SK-N-SH (cell line): Measurements from ENCODE around the gene DHX29. TPM values are rescaled to one million over a fixed set of nuclear protein-coding genes. Genes with fewer than 3 reads are reported as not detected.

Source experiments
- CTCF ChIA-PET: fragments of 300-600, 350-600 bp; formaldehyde crosslinking; extraction: SDS; loops from one replicate; lab custom pipeline; 2021; lab: Yijun Ruan, JAX
- POLR2A ChIA-PET: fragments of 350-600 bp; sonication (Branson Sonifier 250); formaldehyde crosslinking; extraction: SDS; loops from one replicate; lab custom pipeline; 2020; ENCODE audit warnings: antibody characterized with exemption, inconsistent platforms; lab: Yijun Ruan, JAX
- DNase-seq: peaks from one replicate; pipeline ENCODE4 v3.0.0; 2012
- H2AFZ ChIP-seq: fragments of 200-600 bp; sonication (generic); 2 replicates; pipeline ENCODE4 v1.8.1; 2016; ENCODE audit warnings: antibody characterized with exemption, mild to moderate bottlenecking, low read depth
- H3F3A ChIP-seq: fragments of 200-600 bp; sonication (generic); replicated peaks from 2 replicates; pipeline ENCODE3; 2016; ENCODE audit warnings: antibody characterized with exemption, mild to moderate bottlenecking; ENCODE audit not compliant: insufficient read depth
- H3K27ac ChIP-seq, 2 experiments: fragments of 200-500 bp in 1 of 2; fragments of 200-600 bp in 1 of 2; sonication (Bioruptor generic) in 1 of 2; sonication (generic), shearing (Covaris generic) in 1 of 2; 2 replicates each; pipeline versions ENCODE4 v1.5.1 to v1.6.1; 2014 to 2016; ENCODE audit warnings: low read depth in 2 of 2, inconsistent platforms in 1 of 2, low read length in 1 of 2, mild to moderate bottlenecking in 1 of 2, mixed read lengths in 1 of 2
- H3K27me3 ChIP-seq: fragments of 200-600 bp; sonication (generic), shearing (Covaris generic); 2 replicates; pipeline ENCODE4 v1.6.1; 2016; ENCODE audit warnings: mixed run types; ENCODE audit not compliant: insufficient read depth
- H3K36me3 ChIP-seq, 2 experiments: fragments of 200-500 bp in 1 of 2; fragments of 200-600 bp in 1 of 2; sonication (Bioruptor generic) in 1 of 2; sonication (generic) in 1 of 2; replicated peaks in 1 of 2; 2 replicates each; pipeline versions ENCODE3 to v1.5.1; 2014 to 2016; ENCODE audit warnings: low read length in 1 of 2, mild to moderate bottlenecking in 1 of 2; ENCODE audit not compliant: insufficient read depth in 2 of 2, control insufficient read depth in 1 of 2
- H3K4me1 ChIP-seq, 2 experiments: fragments of 200-500 bp in 1 of 2; fragments of 200-600 bp in 1 of 2; sonication (Bioruptor generic) in 1 of 2; sonication (generic), shearing (Covaris generic) in 1 of 2; 2 replicates each; pipeline versions ENCODE4 v1.5.1 to v1.6.1; 2014 to 2016; ENCODE audit warnings: low read depth in 1 of 2, low read length in 1 of 2, mixed run types in 1 of 2; ENCODE audit not compliant: insufficient read depth in 2 of 2, control insufficient read depth in 1 of 2
- H3K4me2 ChIP-seq: fragments of 200-600 bp; sonication (generic), shearing (Covaris generic); 2 replicates; pipeline ENCODE4 v1.6.1; 2017; ENCODE audit warnings: mixed run types
- H3K4me3 ChIP-seq, 2 experiments: fragments of 200-500 bp in 1 of 2; fragments of 200-600 bp in 1 of 2; sonication (Bioruptor generic) in 1 of 2; sonication (generic), shearing (Covaris generic) in 1 of 2; 2 replicates each; pipeline versions ENCODE4 v1.5.1 to v1.8.1; 2014 to 2016; ENCODE audit warnings: low read depth in 2 of 2, inconsistent platforms in 1 of 2, low read length in 1 of 2, mild to moderate bottlenecking in 1 of 2, mixed read lengths in 1 of 2, moderate library complexity in 1 of 2
- H3K79me2 ChIP-seq: fragments of 200-600 bp; sonication (generic); 2 replicates; pipeline ENCODE4 v1.8.1; 2017; ENCODE audit warnings: mild to moderate bottlenecking; ENCODE audit not compliant: insufficient read depth
- H3K9ac ChIP-seq: fragments of 200-600 bp; sonication (generic); 2 replicates; pipeline ENCODE4 v1.6.1; 2017; ENCODE audit warnings: mixed run types
- H3K9me2 ChIP-seq: fragments of 200-600 bp; sonication (generic); 2 replicates; pipeline ENCODE4 v1.6.1; 2017; ENCODE audit warnings: mixed run types
- H3K9me3 ChIP-seq: fragments of 200-600 bp; sonication (generic); 2 replicates; pipeline ENCODE4 v1.6.1; 2017; ENCODE audit warnings: mixed run types, mild to moderate bottlenecking, moderate library complexity
- H4K20me1 ChIP-seq: fragments of 200-600 bp; sonication (generic); 2 replicates; pipeline ENCODE4 v1.6.1; 2017; ENCODE audit warnings: mild to moderate bottlenecking, mixed run types; ENCODE audit not compliant: insufficient read depth
- ELF1 ChIP-seq: IDR thresholded peaks from 2 replicates; pipeline ENCODE4 v1.4.0; 2012
- EP300 ChIP-seq, 2 experiments: IDR thresholded peaks; 2 replicates each; pipeline versions ENCODE4 v1.4.0 to v1.6.1; 2012; ENCODE audit warnings: borderline replicate concordance in 1 of 2, low read depth in 1 of 2, low read length in 1 of 2
- EZH2phosphoT487 ChIP-seq: fragments of 200-600 bp; sonication (generic); IDR thresholded peaks from 2 replicates; pipeline ENCODE4 v1.6.1; 2017; ENCODE audit warnings: low read depth, mixed run types, mild to moderate bottlenecking, antibody characterized with exemption, moderate library complexity, borderline replicate concordance
- FOXM1 ChIP-seq: IDR thresholded peaks from 2 replicates; pipeline ENCODE4 v1.4.0; 2012; ENCODE audit warnings: low read depth, mild to moderate bottlenecking
- JUND ChIP-seq: IDR thresholded peaks from 2 replicates; pipeline ENCODE4 v1.4.0; 2012
- MAX ChIP-seq: IDR thresholded peaks from 2 replicates; pipeline ENCODE4 v1.4.0; 2012; ENCODE audit warnings: low read depth
- NFIC ChIP-seq: IDR thresholded peaks from 2 replicates; pipeline ENCODE4 v1.4.0; 2012; ENCODE audit warnings: borderline replicate concordance
- POLR2AphosphoS5 ChIP-seq: IDR thresholded peaks from 2 replicates; pipeline ENCODE4 v1.6.1; 2012; ENCODE audit warnings: low read depth, low read length
- RAD21 ChIP-seq: IDR thresholded peaks from 2 replicates; pipeline ENCODE4 v1.6.1; 2012; ENCODE audit warnings: mild to moderate bottlenecking, low read length
- RCOR1 ChIP-seq: fragments of 150-350 bp; IDR thresholded peaks from 2 replicates; pipeline ENCODE4 v1.6.1; 2017; ENCODE audit warnings: antibody characterized with exemption, low read length
- RXRA ChIP-seq: IDR thresholded peaks from 2 replicates; pipeline ENCODE4 v1.4.0; 2012; ENCODE audit warnings: low read depth, mild to moderate bottlenecking, borderline replicate concordance
- SIN3A ChIP-seq: IDR thresholded peaks from 2 replicates; pipeline ENCODE4 v1.6.1; 2012; ENCODE audit warnings: low read depth, mild to moderate bottlenecking, low read length, moderate library complexity, borderline replicate concordance
- SMC3 ChIP-seq: IDR thresholded peaks from 2 replicates; pipeline ENCODE4 v1.6.1; 2012; ENCODE audit warnings: low read depth, low read length, improper control_type of control experiment
- TAF1 ChIP-seq: IDR thresholded peaks from 2 replicates; pipeline ENCODE4 v1.6.1; 2012; ENCODE audit warnings: low read depth, mild to moderate bottlenecking, low read length, moderate library complexity, borderline replicate concordance
- TCF12 ChIP-seq: IDR thresholded peaks from 2 replicates; pipeline ENCODE4 v1.4.0; 2012
- TEAD4 ChIP-seq: IDR thresholded peaks from 2 replicates; pipeline ENCODE4 v1.4.0; 2012; ENCODE audit warnings: mild to moderate bottlenecking, borderline replicate concordance; ENCODE audit not compliant: insufficient read depth
- USF1 ChIP-seq: IDR thresholded peaks from 2 replicates; pipeline ENCODE4 v1.4.0; 2012; ENCODE audit warnings: low read depth, borderline replicate concordance
- YY1 ChIP-seq: IDR thresholded peaks from 2 replicates; pipeline ENCODE4 v1.4.0; 2012; ENCODE audit warnings: low read depth, mild to moderate bottlenecking
- WGBS: methylation state at CpG from one replicate; pipeline ENCODE4 v1.1.6; 2017; ENCODE audit warnings: low lambda C conversion rate; 5-methylcytosine and 5-hydroxymethylcytosine counted together
- polyA plus RNA-seq, 3 experiments: library from polyadenylated mRNA; depleted of rRNA; stranded (reverse); fragments of >200 nt; gene quantifications; 2 replicates each; pipeline ENCODE4 v1.2.3, GENCODE V29; 2012
- TF ChIP-seq, protein P1 (sequence below): IDR thresholded peaks from 2 replicates; pipeline ENCODE4; 2012
- TF ChIP-seq, protein P2 (sequence below): fragments of 150-350 bp; IDR thresholded peaks from 2 replicates; pipeline ENCODE4 v1.6.1; 2017; ENCODE audit warnings: antibody characterized with exemption, low read length, low read depth, borderline replicate concordance

Gene DHX29
- polyA plus RNA-seq, 1 of the 3 experiments (the other 2 are of a cell fraction): 2.1 TPM

GRCh38 chr5:55350754-55351153 is 43.3 kb upstream of the DHX29 start:
- Histone ChIP-seq H3K9ac (no peak overlapping the region), H3K4me3 (no peak overlapping the region), H3K4me2 (no peak overlapping the region), H3K27me3 (no peaks in the 10 kb centered on the region), H3K79me2 (no peaks in the 10 kb centered on the region), H3K9me2 (no peaks in the 10 kb centered on the region), H3K9me3 (no peaks in the 10 kb centered on the region), H3K36me3 (peaks cover 76 to 84% of the 10 kb centered on the region in 2 experiments), H2AFZ (no peak overlapping the region), H4K20me1 (no peaks in the 10 kb centered on the region), H3K4me1 (no peaks in the 10 kb centered on the region), H3F3A (no peaks in the 10 kb centered on the region), H3K27ac (no peak overlapping the region)
- POLR2A ChIA-PET: no interaction called here
- TF ChIP-seq YY1: no peak
- TF ChIP-seq ELF1: no peak
- CTCF ChIA-PET: no interaction called here
- WGBS: 92% methylated on average over 1 of the region's 1 CpG
- no peak for DNase-seq

DNA sequence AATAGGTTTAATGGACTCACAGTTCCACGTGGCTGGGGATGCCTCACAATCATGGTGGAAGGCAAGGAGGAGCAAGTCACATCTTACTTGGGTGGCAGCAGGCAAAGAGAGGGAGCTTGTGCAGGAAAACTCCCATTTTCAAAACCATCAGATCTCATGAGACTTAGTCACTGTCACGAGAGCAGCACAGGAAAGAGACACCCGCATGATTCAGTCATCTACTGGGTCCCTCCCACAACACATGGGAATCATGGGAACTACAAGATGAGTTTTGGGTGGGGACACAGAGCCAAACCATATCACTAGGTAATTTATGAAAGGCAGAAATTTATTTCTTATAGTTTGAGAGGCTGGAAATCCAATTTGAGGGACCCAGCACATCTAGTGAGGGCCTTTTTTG is 40.3 kb upstream of the DHX29 start:
- no peak for DNase-seq
- H3K9ac ChIP-seq: no peak overlapping the region
- H3K4me1 ChIP-seq: no peaks in the 10 kb centered on the region
- no peaks in the 10 kb centered on the region for H3K9me2 ChIP-seq
- H3K4me2 ChIP-seq: no peak overlapping the region
- TF ChIP-seq EZH2phosphoT487 (no peak), NFIC (no peak), SIN3A (no peak)
- TF ChIP-seq, protein P1, sequence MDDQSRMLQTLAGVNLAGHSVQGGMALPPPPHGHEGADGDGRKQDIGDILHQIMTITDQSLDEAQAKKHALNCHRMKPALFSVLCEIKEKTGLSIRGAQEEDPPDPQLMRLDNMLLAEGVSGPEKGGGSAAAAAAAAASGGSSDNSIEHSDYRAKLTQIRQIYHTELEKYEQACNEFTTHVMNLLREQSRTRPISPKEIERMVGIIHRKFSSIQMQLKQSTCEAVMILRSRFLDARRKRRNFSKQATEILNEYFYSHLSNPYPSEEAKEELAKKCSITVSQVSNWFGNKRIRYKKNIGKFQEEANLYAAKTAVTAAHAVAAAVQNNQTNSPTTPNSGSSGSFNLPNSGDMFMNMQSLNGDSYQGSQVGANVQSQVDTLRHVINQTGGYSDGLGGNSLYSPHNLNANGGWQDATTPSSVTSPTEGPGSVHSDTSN: no peak
- no peak overlapping the region for H3K27ac ChIP-seq
- no peaks in the 10 kb centered on the region for H3K79me2 ChIP-seq
- H3F3A ChIP-seq: peaks cover 22% of the 10 kb centered on the region
- no peaks in the 10 kb centered on the region for H3K27me3 ChIP-seq
- no peak overlapping the region for H3K4me3 ChIP-seq
- ChIA-PET POLR2A (no interaction called here), CTCF (interaction anchor here (0.9 to 1.5 kb wide), 3 partner anchors 10 to 51 kb away, joined by 3 to 5 read pairs (median 3); partner anchors contain the start of genes DHX29 and MTREX)
- no peaks in the 10 kb centered on the region for H3K9me3 ChIP-seq
- 100% methylated on average over 3 of the region's 3 CpGs for WGBS
- H2AFZ ChIP-seq: no peak overlapping the region
- H4K20me1 ChIP-seq: no peaks in the 10 kb centered on the region
- peaks cover 77 to 91% of the 10 kb centered on the region in 2 experiments for H3K36me3 ChIP-seq

DNA sequence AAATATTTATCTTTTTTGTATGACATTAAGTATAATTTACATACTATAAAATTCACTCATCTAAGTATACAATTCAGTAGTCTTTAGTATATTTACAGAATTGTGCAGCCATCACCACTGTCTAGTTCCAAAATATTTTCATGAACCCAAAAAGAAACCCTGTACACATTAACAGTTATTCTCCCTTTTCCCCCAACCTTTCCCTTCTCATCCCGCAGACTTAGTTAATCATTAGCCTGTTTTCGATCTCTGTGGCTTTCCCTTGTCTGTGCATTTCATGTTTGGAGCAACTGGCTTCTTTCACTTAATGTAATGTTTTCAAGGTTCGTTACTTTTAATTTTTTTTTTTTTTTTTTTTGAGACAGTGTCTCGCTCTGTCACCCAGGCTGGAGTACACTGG is 37.8 kb upstream of the DHX29 start:
- Histone ChIP-seq H3K9ac (no peak overlapping the region), H2AFZ (no peak overlapping the region), H3K9me3 (no peaks in the 10 kb centered on the region), H3K27ac (no peak overlapping the region), H3K27me3 (no peaks in the 10 kb centered on the region), H3K4me3 (no peak overlapping the region), H3F3A (peaks cover 30% of the 10 kb centered on the region), H3K36me3 (peaks cover 81 to 85% of the 10 kb centered on the region in 2 experiments), H3K79me2 (peaks cover 7% of the 10 kb centered on the region; the same call in 1 of the 2 replicates), H3K4me1 (no peaks in the 10 kb centered on the region), H4K20me1 (no peaks in the 10 kb centered on the region), H3K9me2 (no peaks in the 10 kb centered on the region), H3K4me2 (no peak overlapping the region)
- no peak for DNase-seq
- 86% methylated on average over 4 of the region's 4 CpGs for WGBS
- POLR2A ChIA-PET: no interaction called here
- TF ChIP-seq, protein P2, sequence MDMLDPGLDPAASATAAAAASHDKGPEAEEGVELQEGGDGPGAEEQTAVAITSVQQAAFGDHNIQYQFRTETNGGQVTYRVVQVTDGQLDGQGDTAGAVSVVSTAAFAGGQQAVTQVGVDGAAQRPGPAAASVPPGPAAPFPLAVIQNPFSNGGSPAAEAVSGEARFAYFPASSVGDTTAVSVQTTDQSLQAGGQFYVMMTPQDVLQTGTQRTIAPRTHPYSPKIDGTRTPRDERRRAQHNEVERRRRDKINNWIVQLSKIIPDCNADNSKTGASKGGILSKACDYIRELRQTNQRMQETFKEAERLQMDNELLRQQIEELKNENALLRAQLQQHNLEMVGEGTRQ: no peak
- TF ChIP-seq YY1: no peak
- no peak for TF ChIP-seq POLR2AphosphoS5
- no peak for TF ChIP-seq NFIC
- no peak for TF ChIP-seq RCOR1
- no peak for TF ChIP-seq USF1
- TF ChIP-seq MAX: no peak
- TF ChIP-seq, protein P1: no peak
- no peak for TF ChIP-seq FOXM1
- TF ChIP-seq RXRA: no peak
- TF ChIP-seq SMC3: no peak
- no peak for TF ChIP-seq JUND
- no peak for TF ChIP-seq EP300 (IDR thresholded peaks at IDR 0.05; ENCODE audit: borderline replicate concordance in 1 of 2, low read depth in 1 of 2, low read length in 1 of 2)
- no peak for TF ChIP-seq TCF12
- no peak for TF ChIP-seq RAD21
- TF ChIP-seq TEAD4: no peak
- TF ChIP-seq TAF1: no peak
- CTCF ChIA-PET: interaction anchor here (1.0 kb wide), 1 partner anchor 346 kb away, joined by 4 read pairs; no protein-coding TSS in a partner anchor
